ENCODE data around the gene MAP2K3. TPM values are rescaled to one million over a fixed set of nuclear protein-coding genes. Genes with fewer than 3 reads are reported as not detected.

MAP2K3 gene
- total RNA-seq, 2 experiments from 2014 or later: 122 to 123 TPM

DNA sequence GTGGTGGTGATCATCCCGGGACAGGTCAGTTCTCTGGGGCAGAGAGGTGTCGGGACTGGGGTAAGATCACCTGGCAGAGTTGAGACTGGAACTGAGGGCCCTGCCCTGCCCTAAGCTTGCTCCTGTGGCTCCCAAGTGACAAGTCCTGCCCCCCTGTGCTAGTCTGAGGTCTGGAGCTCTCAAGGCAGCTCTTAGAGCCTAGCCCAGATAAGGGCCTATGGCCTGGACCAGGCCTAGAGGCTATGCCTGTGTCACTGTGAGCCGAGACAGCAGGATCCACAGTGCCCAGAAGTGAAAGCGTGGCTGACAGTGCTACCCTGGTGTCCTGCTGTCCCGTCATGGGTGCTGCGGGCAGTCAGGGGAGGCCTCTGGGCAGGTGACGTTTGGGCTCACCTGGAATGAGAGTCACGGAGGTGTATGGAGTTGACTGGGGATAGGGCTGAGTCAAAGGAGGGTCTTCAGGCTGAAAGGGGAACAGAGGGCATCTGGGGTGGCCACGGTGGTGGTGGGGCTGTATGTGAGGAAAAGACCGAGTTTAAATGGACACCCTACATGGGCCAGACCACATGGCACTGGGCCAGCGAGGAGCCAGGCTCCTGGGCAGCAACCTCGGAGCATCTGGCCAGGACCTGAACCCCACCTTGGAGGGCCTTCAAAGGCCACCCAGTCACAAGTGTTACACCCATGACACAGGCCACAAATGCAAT is 36.8 kb upstream of the MAP2K3 start:
- Mint-ChIP-seq H3K27ac (no peak overlapping the region), H3K27me3 (no peaks in the 10 kb centered on the region), H3K36me3 (ENCODE audit: low read depth) (no peaks in the 10 kb centered on the region), H3K4me3 (no peak overlapping the region), H3K9me3 (ENCODE audit: low read depth) (no peaks in the 10 kb centered on the region), H3K4me1 (peaks cover 3% of the 10 kb centered on the region)
- ATAC-seq (no peak), DNase-seq (no peak)
- intact Hi-C loops (cut with DNase I, micrococcal nuclease): no loop called here
- CTCF ChIA-PET: no interaction called here
- POLR2A ChIA-PET: no interaction called here

DNA sequence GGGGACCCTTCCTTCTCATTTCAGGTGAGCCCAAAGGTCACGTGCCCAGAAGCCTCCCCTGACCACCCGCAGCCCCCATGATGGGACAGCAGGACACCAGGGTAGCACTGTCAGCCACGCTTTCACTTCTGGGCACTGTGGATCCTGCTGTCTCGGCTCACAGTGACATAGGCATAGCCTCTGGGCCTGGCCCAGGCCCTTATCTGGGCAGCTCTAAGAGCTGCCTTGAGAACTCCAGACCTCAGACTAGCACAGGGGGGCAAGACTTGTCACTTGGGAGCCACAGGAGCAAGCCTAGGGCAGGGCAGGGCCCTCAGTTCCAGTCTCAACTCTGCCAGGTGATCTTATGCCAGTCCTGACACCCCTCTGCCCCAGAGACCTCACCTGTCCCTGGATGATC is 36.0 kb upstream of the MAP2K3 start:
- ATAC-seq (no peak), DNase-seq (no peak)
- CTCF ChIA-PET: interaction anchor here (1.2 kb wide), 1 partner anchor 28 kb away, joined by 3 read pairs; no protein-coding TSS in a partner anchor
- H3K27me3 Mint-ChIP-seq: no peaks in the 10 kb centered on the region
- no peak overlapping the region for H3K4me3 Mint-ChIP-seq
- H3K9me3 Mint-ChIP-seq (ENCODE audit: low read depth): no peaks in the 10 kb centered on the region
- no peak overlapping the region for H3K27ac Mint-ChIP-seq
- POLR2A ChIA-PET: no interaction called here
- H3K36me3 Mint-ChIP-seq (ENCODE audit: low read depth): no peaks in the 10 kb centered on the region
- intact Hi-C loops (cut with DNase I, micrococcal nuclease): no loop called here
- peaks cover 4% of the 10 kb centered on the region for H3K4me1 Mint-ChIP-seq

DNA sequence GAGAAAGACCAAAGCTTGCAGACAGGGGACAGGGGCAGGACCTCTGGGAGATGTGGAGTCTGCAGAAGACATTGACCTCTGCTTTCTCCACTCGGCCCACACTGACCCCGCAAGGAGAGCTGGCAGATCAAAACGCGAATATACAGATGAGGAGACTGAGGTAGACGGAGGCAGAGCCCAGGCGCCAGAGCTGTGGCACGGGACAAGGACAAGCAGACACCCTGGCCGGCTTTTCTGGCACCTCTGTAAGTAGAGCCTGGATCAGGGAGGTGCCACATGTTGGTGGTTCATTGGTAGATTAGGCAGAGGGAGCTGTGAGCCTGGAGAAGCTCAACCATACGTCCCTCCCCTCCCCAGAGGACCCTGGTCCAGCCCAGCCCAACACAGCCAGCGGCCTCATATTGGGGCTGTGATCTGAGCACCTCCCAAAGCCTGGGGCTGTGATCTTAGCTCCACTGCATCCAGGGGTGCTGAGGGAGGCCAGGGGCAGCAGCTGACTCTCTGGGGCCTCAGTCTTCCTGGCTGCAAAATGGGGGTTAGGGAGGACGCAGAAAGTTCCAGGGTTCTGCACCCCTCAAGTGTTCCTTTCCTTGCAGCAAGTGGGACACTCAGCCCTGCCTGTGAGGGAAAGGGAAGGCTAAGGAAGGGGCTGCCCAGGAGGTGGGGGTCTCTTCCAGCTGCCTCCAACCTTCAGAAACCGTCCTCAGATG is 35.3 kb upstream of the MAP2K3 start:
- ChIA-PET POLR2A (no interaction called here), CTCF (interaction anchor here (0.7 to 1.2 kb wide), 2 partner anchors 10 to 27 kb away, joined by 3 to 4 read pairs; no protein-coding TSS in a partner anchor)
- ATAC-seq (no peak), DNase-seq (no peak)
- H3K9me3 Mint-ChIP-seq (ENCODE audit: low read depth): no peaks in the 10 kb centered on the region
- H3K4me3 Mint-ChIP-seq: no peak overlapping the region
- peaks cover 8% of the 10 kb centered on the region for H3K4me1 Mint-ChIP-seq
- intact Hi-C loops (cut with DNase I, micrococcal nuclease): no loop called here
- H3K36me3 Mint-ChIP-seq (ENCODE audit: low read depth): no peaks in the 10 kb centered on the region
- H3K27ac Mint-ChIP-seq: no peak overlapping the region
- no peaks in the 10 kb centered on the region for H3K27me3 Mint-ChIP-seq

DNA sequence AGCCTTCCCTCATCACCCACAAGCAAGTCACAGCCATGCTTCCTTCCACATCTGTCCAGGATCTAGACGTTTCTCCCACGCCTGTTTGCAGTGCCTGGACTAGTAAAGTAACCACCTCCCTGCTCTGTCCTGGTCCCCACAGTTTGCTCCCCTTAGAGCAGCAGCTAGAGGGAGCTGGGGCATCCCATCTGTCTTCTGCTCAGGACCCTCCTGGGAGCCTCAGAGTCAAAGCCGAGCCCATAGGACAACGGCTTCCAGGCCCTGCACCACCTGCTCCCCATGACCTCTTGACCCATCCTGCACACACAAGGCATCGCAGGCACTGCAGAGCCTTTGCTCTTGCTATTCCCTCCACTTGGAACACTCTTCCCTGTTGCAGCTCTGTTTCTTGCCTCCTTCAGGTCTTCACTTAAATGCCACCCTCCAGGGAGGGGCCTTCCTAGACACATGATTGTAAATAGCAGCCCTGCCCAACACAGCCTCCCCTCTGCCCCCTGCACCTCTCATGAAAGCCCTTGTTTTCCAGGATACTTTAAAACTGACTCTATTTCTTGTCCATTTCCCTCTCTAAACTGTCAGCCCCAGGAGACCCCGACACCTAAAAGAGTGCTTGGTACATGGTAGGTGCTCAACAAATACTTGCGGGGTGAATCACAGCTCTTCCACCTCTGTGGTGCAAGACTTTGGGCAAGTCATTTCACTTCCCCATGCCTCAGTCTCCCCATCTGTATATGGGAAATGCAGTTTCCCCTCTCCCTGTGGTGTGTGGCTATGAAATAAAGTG is 34.4 kb upstream of the MAP2K3 start:
- H3K4me3 Mint-ChIP-seq: no peak overlapping the region
- intact Hi-C loops (cut with DNase I, micrococcal nuclease): no loop called here
- H3K4me1 Mint-ChIP-seq: peaks cover 8% of the 10 kb centered on the region
- H3K27ac Mint-ChIP-seq: no peak overlapping the region
- POLR2A ChIA-PET: interaction anchor here (0.6 kb wide), 1 partner anchor 18 kb away, joined by 3 read pairs; no protein-coding TSS in a partner anchor
- H3K27me3 Mint-ChIP-seq: no peaks in the 10 kb centered on the region
- ATAC-seq: no peak
- no peaks in the 10 kb centered on the region for H3K36me3 Mint-ChIP-seq (ENCODE audit: low read depth)
- CTCF ChIA-PET: interaction anchor here (0.7 to 1.2 kb wide), 2 partner anchors 11 to 26 kb away, joined by 3 to 4 read pairs; no protein-coding TSS in a partner anchor
- no peaks in the 10 kb centered on the region for H3K9me3 Mint-ChIP-seq (ENCODE audit: low read depth)
- DNase-seq: no peak

DNA sequence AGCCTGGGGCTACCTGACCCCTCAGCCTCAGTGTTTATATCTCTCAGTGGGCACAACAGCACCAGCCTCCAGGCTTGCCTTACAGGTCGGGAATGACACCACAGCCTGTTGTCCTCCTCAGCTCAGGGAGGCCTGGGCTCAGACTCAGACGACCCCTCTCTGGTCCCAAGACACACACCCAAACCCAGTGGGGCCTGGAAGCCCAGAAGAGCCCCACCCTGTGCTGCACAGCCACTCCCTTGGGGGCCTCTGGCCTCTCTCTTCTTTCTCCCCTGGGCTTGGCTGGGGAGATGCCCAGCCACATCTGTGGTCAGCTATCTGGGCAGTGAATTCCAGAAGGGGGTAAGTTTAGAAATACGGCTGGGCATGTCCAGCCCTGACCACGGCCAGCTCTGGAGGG is 33.7 kb upstream of the MAP2K3 start:
- no peaks in the 10 kb centered on the region for H3K36me3 Mint-ChIP-seq (ENCODE audit: low read depth)
- no peak overlapping the region for H3K27ac Mint-ChIP-seq
- no peaks in the 10 kb centered on the region for H3K9me3 Mint-ChIP-seq (ENCODE audit: low read depth)
- POLR2A ChIA-PET: interaction anchor here (0.6 kb wide), 1 partner anchor 151 kb away, joined by 3 read pairs; no protein-coding TSS in a partner anchor
- intact Hi-C loops (cut with DNase I, micrococcal nuclease): no loop called here
- H3K27me3 Mint-ChIP-seq: no peaks in the 10 kb centered on the region
- CTCF ChIA-PET: no interaction called here
- H3K4me1 Mint-ChIP-seq: peaks cover 7% of the 10 kb centered on the region
- no peak overlapping the region for H3K4me3 Mint-ChIP-seq
- DNase-seq (no peak), ATAC-seq (no peak)

DNA sequence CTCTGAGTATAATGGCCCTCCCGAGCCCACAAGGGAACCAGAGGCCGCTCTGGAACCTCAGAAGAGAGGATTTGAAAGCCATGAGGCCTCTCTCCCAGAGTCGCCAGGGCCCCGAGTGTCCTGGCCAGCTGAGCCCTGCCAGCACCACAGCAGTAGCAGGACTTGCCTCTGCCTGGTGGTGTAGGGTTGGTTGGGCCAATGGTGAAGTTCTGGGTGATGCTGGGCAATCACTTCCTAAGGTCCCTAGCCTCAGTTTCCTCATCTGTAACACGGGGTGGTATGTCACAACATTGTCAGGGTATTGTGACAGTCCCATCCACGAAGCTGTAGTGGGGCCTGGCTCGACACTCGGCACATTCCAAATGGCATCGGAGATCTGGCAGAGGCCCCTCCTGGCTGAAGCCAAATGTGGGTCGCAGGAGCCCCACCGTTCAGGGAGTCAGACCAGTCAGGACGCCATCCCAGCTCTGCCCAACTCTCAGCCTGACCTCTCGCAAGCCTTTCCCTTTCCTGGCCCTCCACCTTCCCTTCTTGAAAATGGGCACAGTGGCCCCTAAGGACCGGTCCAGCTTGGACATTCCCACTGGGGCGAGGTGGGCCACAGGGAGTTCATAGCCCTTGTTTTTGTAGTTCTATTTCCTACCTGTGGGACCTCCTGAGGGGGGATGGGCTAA is 33.0 kb upstream of the MAP2K3 start:
- Mint-ChIP-seq H3K27ac (no peak overlapping the region), H3K27me3 (no peaks in the 10 kb centered on the region), H3K4me1 (peaks cover 6% of the 10 kb centered on the region), H3K9me3 (ENCODE audit: low read depth) (no peaks in the 10 kb centered on the region), H3K36me3 (ENCODE audit: low read depth) (no peaks in the 10 kb centered on the region), H3K4me3 (no peak overlapping the region)
- CTCF ChIA-PET: no interaction called here
- DNase-seq (no peak), ATAC-seq (no peak)
- intact Hi-C loops (cut with DNase I, micrococcal nuclease): loop anchor here in 1 of 2 experiments (2.0 kb wide), 1 partner anchor 33 kb away; the partner anchor contains the start of gene MAP2K3
- POLR2A ChIA-PET: interaction anchor here (0.6 kb wide), 1 partner anchor 152 kb away, joined by 3 read pairs; no protein-coding TSS in a partner anchor

DNA sequence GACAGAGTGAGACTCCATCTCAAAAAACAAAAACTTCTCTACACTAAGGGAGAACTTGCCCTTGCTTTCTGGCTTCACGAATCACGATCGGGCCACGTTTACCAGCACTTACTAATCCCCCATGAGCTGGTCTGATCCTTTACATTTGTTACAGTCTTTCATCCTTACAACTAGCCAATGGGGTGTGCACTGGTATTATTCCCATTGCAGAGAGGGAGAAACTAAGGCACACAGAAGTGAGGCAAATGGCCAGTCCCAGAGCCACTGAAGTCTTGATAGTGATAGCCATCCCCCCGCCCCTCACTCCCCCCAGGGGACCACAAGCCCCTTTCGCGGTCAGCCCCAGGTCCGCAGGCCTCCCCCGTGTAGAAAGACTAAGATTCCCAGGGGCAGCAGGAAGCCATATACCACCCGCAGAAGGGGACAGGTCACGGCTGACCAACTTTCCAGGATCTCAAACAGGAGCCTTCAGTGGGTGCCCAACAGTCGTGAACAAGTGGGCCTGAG is 32.2 kb upstream of the MAP2K3 start:
- DNase-seq: no peak
- Mint-ChIP-seq H3K4me3 (peak overlapping the region; percentile 65), H3K9me3 (ENCODE audit: low read depth) (no peaks in the 10 kb centered on the region), H3K4me1 (peaks cover 6% of the 10 kb centered on the region), H3K27me3 (no peaks in the 10 kb centered on the region), H3K27ac (peak overlapping the region; percentile 19), H3K36me3 (ENCODE audit: low read depth) (no peaks in the 10 kb centered on the region)
- ATAC-seq: no peak
- POLR2A ChIA-PET: no interaction called here
- CTCF ChIA-PET: interaction anchor here (0.6 to 0.7 kb wide), 2 partner anchors 11 to 25 kb away, joined by 3 to 4 read pairs; no protein-coding TSS in a partner anchor
- intact Hi-C loops (cut with DNase I, micrococcal nuclease): loop anchor here in 1 of 2 experiments (2.0 kb wide), 1 partner anchor 32 kb away; the partner anchor contains the start of gene MAP2K3

DNA sequence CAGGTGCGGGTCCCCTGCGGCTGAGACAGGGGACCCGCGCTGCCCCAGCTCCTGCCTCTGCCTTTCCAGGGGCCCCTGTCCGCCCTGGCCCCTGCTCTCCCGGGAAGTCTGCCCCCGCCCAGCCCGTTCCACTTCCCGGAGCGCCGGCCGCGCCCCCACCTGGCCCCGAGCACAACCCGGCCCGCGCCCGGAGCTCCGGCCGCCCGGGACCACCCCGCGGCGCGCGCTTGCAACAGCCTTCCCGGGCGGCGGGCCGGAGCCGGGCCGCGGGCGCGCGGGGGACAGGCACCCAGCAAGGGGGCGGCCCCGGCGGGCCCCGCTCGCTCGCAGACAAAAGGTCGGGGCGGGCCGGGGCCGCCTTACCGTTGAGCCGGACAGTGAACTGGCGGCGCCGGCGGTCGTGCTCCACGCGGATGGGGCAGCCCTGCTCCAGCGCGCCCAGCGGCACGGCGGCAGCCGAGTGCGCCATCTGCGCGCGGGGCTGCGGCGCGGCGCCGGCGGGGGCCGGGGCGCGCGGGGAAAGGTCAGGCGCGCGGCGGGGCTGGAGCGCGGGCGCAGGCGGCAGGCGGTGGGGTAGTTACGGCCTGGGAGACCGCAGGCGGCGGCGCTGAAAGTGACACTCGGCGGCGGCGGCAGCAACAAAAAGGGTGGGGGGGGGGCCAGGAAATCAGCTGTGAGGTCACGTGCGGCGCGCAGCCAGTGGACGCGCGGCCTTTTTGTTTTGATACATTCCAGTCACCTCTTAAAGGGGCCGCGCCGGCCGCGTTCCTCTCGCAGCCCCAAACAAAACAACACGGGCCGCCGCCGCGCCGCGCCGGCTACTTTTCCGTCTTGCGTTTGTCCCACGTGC is 31.5 kb upstream of the MAP2K3 start, which contains the start of gene NATD1:
TSS of gene NATD1 (minus strand) at position 615 of the 850 bp plus-strand sequence. CDS start at position 469, 146 bp downstream.
- ChIA-PET POLR2A (interaction anchor here (0.6 kb wide), 1 partner anchor 248 kb away, joined by 3 read pairs; no protein-coding TSS in a partner anchor), CTCF (interaction anchor here (0.6 to 0.7 kb wide), 3 partner anchors 10 to 250 kb away, joined by 3 to 4 read pairs (median 3); no protein-coding TSS in a partner anchor)
- peaks cover 6% of the 10 kb centered on the region for H3K4me1 Mint-ChIP-seq
- no peaks in the 10 kb centered on the region for H3K9me3 Mint-ChIP-seq (ENCODE audit: low read depth)
- intact Hi-C loops (cut with DNase I, micrococcal nuclease): loop anchor here (1.0 to 2.0 kb wide), 5 partner anchors 22 to 127 kb away; partner anchors contain the start of genes TMEM11 (in 2 of the 2), DHRS7B (in 1 of the 2) and MAP2K3 (in 1 of the 2)
- H3K27ac Mint-ChIP-seq: peak within 1 kb of the TSS; percentile 47
- ATAC-seq: peak; percentile 71
- peak within 1 kb of the TSS; percentile 77 for H3K4me3 Mint-ChIP-seq
- no peaks in the 10 kb centered on the region for H3K36me3 Mint-ChIP-seq (ENCODE audit: low read depth)
- H3K27me3 Mint-ChIP-seq: no peaks in the 10 kb centered on the region
- peak; percentile 86 for DNase-seq

DNA sequence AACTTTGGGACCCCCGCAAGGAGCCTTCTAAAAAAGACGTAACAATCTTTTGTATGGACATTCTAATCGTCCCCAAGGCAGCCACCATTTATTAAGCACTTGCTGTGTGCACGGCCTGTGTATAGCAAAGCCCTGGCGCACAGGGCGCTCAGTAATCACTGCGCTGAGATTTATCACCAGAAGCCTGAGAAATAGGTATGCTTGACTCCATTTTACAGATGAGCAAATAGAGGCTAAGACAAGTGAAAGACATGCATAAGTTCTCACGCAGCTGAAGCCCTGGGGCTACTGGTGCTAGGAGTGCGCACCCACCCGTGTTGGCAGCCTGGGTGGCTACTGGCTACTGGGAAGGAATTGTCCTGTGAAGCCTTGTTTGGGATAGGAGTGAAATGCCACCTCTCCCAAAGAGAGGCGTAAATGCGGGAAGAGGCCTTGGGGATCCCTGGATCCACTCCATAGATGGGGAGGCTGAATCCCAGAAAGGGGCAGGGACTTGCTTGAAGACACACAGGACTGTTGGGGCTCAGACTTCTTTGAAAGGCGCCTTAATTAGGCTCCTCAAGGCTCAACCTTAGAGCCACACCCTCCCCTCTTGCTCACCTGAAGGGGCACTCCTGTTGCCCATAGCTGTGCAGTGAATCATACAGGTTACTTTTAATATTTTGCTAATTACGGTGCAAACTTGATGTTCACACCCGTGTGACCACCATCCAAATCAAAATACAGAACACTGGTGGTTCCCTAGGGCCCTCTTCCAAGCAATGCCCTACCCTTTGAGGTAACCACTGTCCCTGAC is 30.7 kb upstream of the MAP2K3 start:
- POLR2A ChIA-PET: interaction anchor here (0.6 kb wide), 1 partner anchor 249 kb away, joined by 3 read pairs; no protein-coding TSS in a partner anchor
- Mint-ChIP-seq H3K27ac (peak overlapping the region; percentile 47), H3K27me3 (no peaks in the 10 kb centered on the region), H3K4me1 (peaks cover 10% of the 10 kb centered on the region), H3K36me3 (ENCODE audit: low read depth) (no peaks in the 10 kb centered on the region), H3K4me3 (peak overlapping the region; percentile 77), H3K9me3 (ENCODE audit: low read depth) (no peaks in the 10 kb centered on the region)
- CTCF ChIA-PET: no interaction called here
- ATAC-seq (peak; percentile 17), DNase-seq (no peak)
- intact Hi-C loops (cut with DNase I, micrococcal nuclease): loop anchor here (1.0 to 2.0 kb wide), 5 partner anchors 21 to 128 kb away; partner anchors contain the start of genes TMEM11 (in 2 of the 2), DHRS7B (in 1 of the 2) and MAP2K3 (in 1 of the 2)

Data from activated CD4-positive, alpha-beta T cell treated with anti-CD3 and anti-CD28 coated beads for 36 hours (primary cell).